Stimulated activated CD8-positive, alpha-beta memory T cell treated with anti-CD3 and anti-CD28 coated beads, Interleukin-2, amount 100 ng/mL, for 48 hours (primary cell): ENCODE data around the gene CTNNB1.

Experiments used
- DNase-seq, 2 donors: peaks; one replicate each; pipeline ENCODE4 v3.0.0-alpha.2; 2020; ENCODE audit warnings: low read depth in 2 of 2

CTNNB1 gene

DNA sequence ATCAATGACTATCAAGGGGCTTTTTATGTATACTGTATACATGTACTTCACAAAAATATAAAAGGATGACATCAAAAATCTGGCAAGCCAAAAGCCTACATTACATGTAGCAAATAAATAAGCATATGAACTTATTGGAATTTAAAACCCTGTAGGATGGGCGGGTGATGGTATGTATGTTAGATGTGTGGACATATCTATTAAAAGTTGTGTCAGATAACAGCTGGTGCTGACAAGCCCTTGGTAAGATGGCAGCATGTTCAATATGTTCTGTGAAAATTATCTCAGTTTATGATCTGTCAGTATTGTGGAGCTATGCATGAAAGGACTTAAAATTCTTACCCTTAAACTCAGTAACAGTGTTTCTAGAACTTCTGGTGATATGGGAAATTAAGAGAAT, 20.1 kb downstream of the CTNNB1 start:
- DNase-seq, result no peak

DNA sequence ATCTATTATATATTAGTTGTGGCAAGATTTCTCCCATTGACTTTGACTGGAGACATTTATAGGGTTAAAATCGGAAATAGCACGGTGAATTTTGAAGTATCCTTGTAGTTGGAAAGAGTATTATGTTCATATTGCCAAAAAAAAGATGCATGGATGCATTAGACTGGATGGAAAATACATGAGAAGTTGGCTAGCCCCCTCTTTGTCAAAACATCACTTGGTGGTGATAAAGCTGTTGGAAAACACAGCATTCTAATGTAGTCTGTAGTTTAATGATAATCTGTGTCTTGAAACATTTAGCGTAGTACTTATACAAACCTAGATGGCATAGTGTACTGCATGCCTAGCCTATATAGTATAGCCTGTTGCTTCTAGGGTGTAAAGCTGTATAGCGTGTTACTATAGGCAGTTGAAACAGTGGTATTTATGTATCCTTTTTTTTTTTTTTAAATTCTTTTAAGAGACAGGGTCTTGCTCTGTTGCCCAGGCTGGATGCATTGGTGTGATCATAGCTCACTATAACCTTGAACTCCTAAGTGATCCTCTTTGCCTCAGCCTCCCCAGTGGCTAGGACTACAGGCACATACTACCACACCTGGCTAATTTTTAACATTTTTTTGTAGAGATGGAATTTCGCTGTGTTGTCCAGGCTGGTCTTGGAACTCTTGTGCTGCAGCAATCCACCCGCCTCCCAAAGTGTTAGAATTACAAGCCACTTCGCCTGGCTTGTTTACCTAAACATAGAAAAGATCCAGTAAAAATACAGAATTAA, 21.8 kb downstream of the CTNNB1 start:
- DNase-seq, result no peak

DNA sequence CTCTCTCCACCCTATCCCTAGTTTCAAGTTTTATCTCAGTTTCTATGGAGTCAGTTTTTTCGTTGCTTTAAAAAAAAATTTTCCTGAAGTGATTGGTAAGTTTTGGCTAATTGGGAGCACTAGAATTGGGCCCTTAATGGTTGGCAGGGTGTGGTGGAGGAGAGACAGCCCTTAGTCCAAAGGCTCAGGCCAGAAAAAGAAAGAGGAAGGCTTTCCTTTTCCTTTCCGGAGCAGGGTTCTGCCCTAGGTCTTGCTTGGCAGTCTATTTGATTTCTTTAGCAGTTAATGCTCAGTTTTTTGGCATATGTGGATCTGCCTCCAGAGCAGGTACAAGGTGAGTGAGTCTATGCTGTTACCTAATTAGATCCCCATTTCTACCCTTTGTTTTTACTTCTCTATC, 22.7 kb downstream of the CTNNB1 start:
- DNase-seq, result no peak

DNA sequence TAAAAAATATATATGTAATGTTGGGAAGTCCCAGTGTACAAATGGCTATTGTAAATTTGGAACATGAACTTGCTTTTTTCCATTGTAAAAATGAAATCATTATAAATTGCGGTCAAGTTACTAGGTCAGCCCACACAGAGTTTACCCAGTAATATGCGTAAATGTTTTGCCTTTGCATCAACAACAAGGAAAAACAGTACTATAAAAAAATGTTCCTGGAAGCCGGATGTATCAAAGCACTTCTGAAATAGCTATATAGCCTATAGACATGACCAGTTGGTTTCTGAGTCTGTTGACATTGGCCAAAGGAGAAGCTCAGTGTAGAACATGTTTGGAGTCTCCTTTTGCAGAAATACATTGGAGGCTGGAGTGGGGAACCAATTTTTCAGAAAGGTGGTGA, 23.2 kb downstream of the CTNNB1 start:
- no peak for DNase-seq

DNA sequence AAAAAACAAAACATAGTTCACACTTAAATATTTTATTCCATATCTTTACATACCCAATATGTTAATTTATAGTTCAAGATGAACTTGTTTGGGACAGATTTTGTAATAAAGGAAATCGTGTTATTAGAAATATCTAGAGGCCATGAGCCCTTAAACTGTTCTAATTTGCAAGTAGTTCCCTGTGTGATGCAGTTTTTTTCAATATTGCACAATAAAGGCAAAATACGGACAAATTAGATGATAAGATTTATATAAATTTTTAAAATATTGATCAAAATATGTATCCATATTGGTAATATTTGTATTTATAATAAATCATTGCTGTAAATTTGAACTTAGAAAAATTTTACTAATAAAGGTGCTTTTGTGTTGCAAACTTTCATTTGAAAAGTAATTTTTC, 23.8 kb downstream of the CTNNB1 start:
- no peak for DNase-seq

DNA sequence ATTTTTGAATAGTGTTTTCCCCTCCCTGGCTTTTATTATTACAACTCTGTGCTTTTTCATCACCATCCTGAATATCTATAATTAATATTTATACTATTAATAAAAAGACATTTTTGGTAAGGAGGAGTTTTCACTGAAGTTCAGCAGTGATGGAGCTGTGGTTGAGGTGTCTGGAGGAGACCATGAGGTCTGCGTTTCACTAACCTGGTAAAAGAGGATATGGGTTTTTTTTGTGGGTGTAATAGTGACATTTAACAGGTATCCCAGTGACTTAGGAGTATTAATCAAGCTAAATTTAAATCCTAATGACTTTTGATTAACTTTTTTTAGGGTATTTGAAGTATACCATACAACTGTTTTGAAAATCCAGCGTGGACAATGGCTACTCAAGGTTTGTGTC, 24.4 kb downstream of the CTNNB1 start:
- DNase-seq, result no peak

DNA sequence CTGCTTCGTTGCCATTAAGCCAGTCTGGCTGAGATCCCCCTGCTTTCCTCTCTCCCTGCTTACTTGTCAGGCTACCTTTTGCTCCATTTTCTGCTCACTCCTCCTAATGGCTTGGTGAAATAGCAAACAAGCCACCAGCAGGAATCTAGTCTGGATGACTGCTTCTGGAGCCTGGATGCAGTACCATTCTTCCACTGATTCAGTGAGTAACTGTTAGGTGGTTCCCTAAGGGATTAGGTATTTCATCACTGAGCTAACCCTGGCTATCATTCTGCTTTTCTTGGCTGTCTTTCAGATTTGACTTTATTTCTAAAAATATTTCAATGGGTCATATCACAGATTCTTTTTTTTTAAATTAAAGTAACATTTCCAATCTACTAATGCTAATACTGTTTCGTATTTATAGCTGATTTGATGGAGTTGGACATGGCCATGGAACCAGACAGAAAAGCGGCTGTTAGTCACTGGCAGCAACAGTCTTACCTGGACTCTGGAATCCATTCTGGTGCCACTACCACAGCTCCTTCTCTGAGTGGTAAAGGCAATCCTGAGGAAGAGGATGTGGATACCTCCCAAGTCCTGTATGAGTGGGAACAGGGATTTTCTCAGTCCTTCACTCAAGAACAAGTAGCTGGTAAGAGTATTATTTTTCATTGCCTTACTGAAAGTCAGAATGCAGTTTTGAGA, 25.0 kb downstream of the CTNNB1 start:
- no peak for DNase-seq

DNA sequence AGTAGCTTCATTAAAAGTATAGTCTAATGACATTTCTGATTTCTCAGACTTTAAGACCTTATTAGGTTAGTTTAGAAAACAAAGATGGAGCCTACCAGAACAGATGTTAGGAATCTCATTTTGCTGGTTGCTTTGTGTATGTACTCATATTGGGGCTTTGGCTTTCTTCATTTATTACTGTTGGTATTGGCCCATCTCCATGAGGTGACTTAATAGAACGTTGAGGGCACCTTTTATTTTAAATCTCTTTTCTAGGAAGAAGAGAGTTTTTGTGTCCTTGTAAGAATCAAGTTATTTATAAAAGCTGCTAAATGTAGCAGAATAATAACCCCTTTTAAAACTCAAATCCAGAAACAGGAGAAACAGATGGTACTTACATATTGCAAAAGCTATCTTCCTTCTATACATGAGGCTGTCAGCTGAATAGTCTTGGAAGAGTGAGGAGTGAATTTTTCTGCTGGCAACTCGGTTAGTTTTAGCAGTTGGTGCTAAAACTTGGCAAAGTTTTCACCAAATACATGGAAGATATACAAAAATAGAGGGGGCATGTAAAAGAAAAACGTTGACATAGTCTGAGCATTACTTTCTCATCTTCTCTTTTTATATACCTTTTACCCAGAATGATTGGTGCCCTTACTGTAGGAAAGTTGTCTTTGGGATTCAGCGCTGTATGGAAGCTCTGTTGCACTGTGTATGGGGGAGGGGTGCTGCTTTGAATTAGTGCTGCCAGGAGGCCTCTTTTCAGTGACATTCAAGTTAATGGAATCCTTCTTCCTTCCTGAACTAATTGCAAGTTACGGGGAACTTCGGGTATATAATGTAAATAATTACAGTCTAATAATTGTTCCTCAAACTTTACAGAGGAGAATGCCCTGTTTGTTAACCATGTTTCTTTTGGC, 35.8 kb downstream of the CTNNB1 start:
- no peak for DNase-seq

DNA sequence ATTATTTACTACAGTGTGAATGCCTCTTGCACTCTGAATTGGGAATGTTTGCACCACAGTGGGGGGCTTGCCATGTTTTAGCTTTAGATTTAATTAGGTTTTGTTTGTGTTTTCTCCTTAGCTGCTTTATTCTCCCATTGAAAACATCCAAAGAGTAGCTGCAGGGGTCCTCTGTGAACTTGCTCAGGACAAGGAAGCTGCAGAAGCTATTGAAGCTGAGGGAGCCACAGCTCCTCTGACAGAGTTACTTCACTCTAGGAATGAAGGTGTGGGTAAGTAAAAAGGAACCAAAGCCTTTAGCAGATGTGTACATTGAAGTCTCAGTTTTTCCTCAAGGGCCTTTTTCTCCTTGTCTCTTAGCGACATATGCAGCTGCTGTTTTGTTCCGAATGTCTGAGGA, 36.9 kb downstream of the CTNNB1 start:
- DNase-seq, result no peak

DNA sequence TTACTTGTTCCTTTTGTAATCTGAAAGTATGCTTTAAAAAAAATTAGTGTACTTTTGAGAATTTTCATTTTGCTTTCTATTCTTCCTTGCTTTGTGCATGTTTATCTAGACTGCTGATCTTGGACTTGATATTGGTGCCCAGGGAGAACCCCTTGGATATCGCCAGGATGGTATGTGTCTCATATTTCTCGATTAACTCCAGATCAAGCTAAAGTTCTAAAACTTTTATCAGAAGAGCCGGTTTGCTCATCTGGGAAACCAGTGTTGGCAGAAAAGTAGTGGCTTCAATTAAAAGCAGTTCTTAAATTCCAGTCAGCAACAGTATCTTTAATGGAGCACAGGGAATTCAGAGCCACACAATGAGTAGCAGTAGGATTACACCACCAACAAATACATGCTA, 38.6 kb downstream of the CTNNB1 start:
- DNase-seq, result no peak

DNA sequence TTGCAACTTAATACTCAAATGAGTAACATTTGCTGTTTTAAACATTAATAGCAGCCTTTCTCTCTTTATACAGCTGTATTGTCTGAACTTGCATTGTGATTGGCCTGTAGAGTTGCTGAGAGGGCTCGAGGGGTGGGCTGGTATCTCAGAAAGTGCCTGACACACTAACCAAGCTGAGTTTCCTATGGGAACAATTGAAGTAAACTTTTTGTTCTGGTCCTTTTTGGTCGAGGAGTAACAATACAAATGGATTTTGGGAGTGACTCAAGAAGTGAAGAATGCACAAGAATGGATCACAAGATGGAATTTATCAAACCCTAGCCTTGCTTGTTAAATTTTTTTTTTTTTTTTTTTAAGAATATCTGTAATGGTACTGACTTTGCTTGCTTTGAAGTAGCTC, 40.3 kb downstream of the CTNNB1 start:
- no peak for DNase-seq

DNA sequence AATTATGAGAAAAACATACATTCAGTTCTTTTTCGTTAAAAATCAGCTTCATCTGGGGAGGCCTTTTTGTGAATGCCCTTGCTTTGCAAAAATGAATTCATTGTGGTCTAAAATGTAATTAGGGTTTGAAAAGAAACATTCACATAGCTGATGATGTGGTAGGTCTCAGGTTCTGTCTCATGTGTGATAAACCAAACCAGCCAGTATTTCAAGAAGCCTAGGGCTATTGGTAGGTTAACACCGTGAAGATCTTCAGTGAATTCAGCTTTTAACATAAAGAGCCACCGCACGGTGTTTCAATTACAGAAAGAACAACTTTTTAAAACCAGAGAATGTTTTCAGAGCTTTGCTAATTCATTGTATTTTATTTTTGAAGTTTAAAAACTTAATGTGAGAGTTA, 41.9 kb downstream of the CTNNB1 start:
- no peak for DNase-seq

DNA sequence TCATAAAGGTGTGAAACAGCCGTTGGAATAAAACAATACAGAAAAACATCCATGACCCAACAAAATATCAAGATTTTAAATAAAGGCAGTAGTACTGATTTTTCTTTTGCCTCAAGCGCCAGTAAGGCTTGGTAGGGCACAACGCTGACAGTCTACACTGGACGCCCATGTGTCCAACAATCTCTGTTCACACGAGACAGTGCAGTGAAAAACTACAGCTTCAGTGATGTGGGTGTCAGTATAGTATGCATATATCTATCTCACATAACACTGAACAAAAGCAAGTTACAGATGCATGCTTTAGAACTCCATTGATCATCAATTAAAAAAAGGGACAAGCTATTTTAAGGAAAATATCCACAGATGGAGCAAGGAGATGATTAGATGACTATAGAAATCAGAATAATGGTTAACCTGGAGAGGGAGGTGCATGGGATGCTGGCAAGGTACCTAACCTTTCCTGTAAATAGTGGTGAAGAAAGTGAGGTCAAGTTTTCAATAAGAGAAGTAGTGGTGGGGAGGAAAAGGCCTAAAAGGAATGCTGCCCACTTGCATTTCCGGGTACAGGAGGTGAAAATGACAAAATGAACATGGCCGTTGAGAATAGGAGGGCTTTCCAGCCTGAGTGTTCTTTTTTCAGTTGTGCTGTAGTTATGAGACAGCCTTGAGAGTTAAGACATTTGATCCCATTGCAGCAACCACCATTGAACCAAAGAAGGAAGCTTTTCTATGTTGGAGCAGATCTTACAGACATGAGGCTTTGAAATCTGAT, 42.7 kb downstream of the CTNNB1 start:
- DNase-seq, result no peak

DNA sequence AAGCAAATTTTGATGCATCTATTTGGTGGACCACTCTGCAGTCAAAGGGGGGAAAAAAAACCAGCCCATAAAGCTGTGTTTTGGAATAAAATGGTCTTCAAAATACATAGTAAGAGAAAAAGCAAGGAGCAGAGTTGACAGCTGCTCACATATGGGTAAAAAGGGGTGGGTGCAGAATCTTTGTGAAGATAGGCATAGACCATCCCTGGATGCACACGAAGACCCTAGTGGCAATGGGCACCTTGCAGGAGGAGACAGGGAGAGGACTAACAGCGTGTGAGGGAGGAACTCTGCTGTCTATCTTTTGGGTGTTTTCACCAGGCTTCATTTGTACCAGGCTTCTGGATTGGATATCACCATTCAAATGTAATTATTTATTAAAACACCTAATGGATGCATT, 43.9 kb downstream of the CTNNB1 start:
- no peak for DNase-seq

DNA sequence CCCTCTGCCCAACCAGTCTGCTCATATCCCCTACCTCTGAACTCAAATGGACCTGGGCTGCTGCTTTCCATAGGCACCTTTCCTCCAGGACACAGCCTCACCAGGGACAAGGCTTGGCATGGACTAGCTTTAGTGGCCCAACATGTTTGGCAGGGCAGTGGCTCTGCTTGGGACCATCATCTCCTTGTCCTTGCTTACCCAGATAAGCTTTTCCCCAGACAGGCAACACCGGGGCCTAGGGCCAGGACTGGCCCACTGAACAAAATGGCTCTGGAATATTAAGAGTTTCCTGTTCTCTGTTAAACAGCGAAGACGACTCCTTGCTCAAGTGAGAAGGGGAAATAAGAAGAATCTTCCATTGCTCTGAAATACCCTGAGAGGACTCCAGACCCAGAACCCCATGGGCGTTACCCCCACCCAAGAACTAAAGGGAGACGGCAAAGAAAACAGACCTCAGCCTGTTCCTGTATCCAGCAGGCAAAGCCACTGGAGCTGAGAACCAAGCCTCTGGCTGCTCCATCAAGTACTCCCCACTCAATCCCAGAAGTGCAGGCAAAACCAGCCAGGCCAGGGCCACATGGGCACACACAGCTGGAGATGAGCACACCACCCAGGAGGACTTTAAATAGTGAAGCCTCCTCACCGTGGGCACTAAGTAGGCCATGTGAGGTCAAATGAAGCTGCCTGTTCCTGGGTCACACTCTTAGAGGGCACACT, 45.5 kb downstream of the CTNNB1 start:
- no peak for DNase-seq

DNA sequence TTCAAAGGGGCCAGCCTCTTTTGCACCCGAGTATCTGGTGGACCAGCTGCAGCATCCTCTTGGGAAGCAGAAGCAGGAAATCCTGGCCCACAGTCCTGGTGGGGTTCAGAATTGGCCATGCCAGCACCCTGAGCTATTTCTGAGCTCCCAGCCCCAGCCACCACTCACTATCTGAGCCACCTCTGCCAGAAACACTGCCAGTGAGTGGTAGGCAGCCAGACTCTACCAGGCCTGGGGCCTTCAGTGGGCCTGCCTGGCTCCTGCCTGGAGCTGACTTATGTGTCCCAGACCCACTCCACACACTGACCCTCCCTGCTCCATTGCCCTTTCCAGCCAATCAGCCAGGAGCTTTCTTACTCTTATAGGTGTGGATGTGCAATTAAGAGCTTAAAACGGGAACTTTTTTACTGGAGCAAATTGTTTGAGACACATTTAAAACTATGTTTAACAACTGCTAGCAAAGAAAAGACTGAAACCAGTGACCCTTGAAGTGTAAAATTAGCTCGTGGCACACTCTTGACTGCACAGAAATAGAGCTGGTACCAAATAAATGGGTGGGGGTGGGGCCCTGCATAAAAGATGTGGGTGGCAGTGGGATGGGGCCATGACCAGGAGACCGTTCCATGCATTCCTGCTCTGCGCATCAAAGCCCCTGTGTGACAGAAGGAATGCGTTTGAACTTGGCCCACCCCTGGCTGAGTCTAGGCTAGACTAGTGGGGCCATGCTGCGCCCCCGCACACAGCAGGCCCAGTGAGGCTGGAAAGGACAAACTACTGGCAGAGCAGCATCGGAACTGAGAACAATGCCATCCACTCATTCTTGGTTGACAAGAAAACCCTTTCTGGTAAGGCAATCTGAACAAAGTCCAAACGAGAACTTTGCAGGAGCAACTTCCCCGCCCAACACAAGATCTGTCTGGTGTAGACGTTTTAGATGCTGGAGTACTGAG, 48.0 kb downstream of the CTNNB1 start:
- DNase-seq, result no peak

DNA sequence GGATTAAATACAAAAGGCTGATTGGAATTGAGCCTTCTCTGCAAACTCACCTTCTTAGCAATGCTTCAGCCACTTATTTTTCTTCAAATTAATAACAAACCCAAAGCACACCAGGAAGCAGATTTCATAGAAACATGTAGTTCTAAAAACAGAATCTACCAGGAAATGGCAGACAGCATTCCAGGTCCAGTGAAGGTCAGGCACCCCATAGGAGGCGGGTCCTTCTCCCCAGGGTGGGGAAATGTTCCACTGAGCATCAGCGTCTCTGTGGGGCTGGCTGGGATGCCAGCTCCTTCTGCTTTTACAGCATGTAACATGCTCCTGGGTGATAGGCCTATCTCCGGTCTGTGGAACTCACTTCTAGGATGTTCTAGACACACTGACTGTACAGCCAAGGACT, 49.2 kb downstream of the CTNNB1 start:
- no peak for DNase-seq

DNA sequence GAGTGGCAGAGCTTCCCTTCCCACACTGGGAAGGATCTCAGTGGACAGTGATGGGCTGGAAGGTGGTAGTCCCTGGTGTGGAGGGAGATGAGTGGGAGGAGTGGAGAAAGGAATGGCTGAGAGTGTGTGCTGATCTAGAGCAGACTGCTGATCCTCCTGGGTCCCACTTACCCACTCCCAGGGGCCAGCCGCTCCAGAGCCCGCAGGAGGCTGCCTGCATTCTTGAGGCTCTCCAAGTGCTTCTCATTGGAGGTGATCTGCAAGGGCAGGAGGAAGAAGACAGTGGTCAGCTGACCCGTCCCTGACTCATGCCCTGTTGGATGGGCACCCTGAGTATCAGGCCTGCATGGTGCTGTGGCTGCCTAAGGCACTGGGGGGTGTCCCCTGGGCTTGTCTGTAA, 50.0 kb downstream of the CTNNB1 start:
- DNase-seq, result no peak

DNA sequence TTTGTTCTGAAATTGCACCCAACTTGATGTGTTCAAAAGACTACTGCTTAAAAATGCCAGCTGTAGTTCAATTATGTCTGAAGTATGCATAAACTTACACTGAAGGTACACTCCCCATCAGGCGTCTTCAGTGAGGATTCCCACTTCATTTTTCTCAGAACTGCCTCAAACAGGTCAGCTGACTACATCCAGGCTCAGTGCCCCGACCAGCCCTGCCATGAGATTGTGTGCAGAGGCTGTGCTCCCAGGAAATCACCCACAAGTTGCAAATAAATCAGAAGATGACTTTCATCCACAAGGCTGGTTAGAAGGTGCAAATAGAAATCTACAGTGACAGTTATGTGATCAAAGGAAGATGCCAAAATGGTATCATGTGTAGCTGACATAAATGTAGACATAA, 51.5 kb downstream of the CTNNB1 start:
- no peak for DNase-seq

DNA sequence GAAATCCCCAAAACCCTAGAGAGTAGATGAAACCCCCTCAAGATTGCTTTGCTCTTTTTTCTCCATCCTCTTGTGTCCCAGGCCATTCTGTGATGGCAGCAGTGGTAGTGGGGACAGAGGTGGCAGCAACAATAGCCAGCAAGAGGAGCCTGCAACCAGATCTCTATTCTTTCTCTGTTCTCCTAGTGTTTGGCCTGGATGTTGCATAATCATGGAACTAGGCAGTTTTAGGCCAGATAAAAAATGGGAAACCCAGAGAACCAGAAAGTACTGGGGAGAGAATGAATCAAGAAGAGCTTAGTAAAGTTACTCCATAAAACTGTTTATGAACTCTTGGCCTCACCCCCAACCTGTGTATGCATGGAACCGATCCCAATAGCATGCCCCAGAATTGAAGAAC, 52.3 kb downstream of the CTNNB1 start:
- DNase-seq, result no peak
